Naive thymus-derived CD8-positive, alpha-beta T cell (primary cell): ENCODE measurements around the gene PPP1CC. TPM values are rescaled to one million over a fixed set of nuclear protein-coding genes. Genes with fewer than 3 reads are reported as not detected.
A peak's percentile ranks its signal among the peaks of the same experiment; 100 is the strongest.
"Not testable (repeated sequence)": the region's sequence is repeated elsewhere in the genome, so short reads cannot be mapped to it uniquely, and the experiment has no call there.

Experiments used
- ATAC-seq, 2 donors: fragments of 150-1000 bp; cut with Tn5 transposase in 1 of 2; sonication (Bioruptor Pico), chemical (Tn5 transposase) in 1 of 2; 1 replicate in 1 of 2; 2 replicates in 1 of 2; pipeline ENCODE4 v1.10.0; 2021; ENCODE audit warnings: mild to moderate bottlenecking in 2 of 2, moderate library complexity in 2 of 2
- POLR2A ChIA-PET: fragments of 350-600 bp; sonication (Branson Sonifier 250); formaldehyde crosslinking; loops from one replicate; lab custom pipeline; 2021; ENCODE audit warnings: antibody characterized with exemption; lab: Charles Lee
- DNase-seq, 10 donors: peaks; one replicate each; pipeline versions ENCODE4 v3.0.0 to v3.0.0-alpha.2; 2020 to 2022
- H3K27ac Mint-ChIP-seq, 10 donors: one replicate each; pipeline ENCODE4 v1.8.0; 2020 to 2022; ENCODE audit warnings: mild to moderate bottlenecking in 10 of 10, mixed read lengths in 10 of 10, moderate library complexity in 4 of 10, inconsistent platforms in 1 of 10
- H3K27me3 Mint-ChIP-seq, 5 donors: one replicate each; pipeline ENCODE4 v1.8.0; 2021 to 2022; ENCODE audit warnings: mixed read lengths in 5 of 5
- H3K36me3 Mint-ChIP-seq, 3 donors: one replicate each; pipeline ENCODE4 v1.8.0; 2020 to 2022; ENCODE audit warnings: mixed read lengths in 3 of 3, mild to moderate bottlenecking in 2 of 3, inconsistent platforms in 1 of 3
- H3K4me1 Mint-ChIP-seq, 4 donors: one replicate each; pipeline ENCODE4 v1.8.0; 2021 to 2022; ENCODE audit warnings: mixed read lengths in 4 of 4
- H3K4me3 Mint-ChIP-seq, 10 donors: one replicate each; pipeline ENCODE4 v1.8.0; 2020 to 2022; ENCODE audit warnings: mild to moderate bottlenecking in 10 of 10, mixed read lengths in 10 of 10, moderate library complexity in 6 of 10, inconsistent platforms in 1 of 10
- H3K9me3 Mint-ChIP-seq, 9 donors: one replicate each; pipeline ENCODE4 v1.8.0; 2020 to 2022; ENCODE audit warnings: mixed read lengths in 9 of 9, mild to moderate bottlenecking in 3 of 9, inconsistent platforms in 1 of 9, moderate library complexity in 1 of 9
- polyA plus RNA-seq, 3 donors: library from polyadenylated mRNA; unstranded; fragments of 300-500 nt; fragmentation: Illumina TruSeq; gene quantifications; one replicate each; pipeline ENCODE4 v1.2.3, GENCODE V29; 2021
- total RNA-seq, 8 experiments: library from RNA in 2 of 8; stranded (reverse) in 2 of 8; gene quantifications; one replicate each; pipeline ENCODE4 v1.2.3 and lab custom pipeline; 2021 to 2026

PPP1CC gene
- total and polyA plus RNA-seq, 5 experiments from 2014 or later: 112 to 150 (median 127) TPM

DNA sequence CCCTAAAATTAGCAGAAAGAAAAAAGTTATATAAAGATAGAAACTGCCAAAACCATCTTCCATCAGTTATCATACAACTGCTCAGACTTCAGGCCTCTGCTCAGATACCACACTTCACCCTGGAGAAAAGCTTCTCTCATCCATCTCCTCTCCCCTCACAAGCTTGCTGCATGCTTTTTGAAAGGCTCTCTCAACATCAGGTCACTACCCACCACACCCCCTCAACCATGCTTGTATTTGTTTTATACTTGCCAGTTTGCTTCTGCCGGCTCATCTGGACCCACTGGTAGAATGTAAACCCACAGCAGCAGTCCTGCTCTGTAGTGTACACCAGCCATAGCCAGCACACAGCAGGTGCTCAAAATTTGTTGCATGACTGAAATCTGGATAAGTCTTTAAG lies 8.8 kb downstream of the PPP1CC start:
- Mint-ChIP-seq H3K9me3 (no peaks in the 10 kb centered on the region), H3K4me3 (peak overlapping the region in 8 of 10 donors; percentile 0 to 68 (median 29)), H3K27ac (peak overlapping the region; percentile 4 to 86 (median 60)), H3K27me3 (no peaks in the 10 kb centered on the region), H3K4me1 (peaks cover 22 to 83% (median 72%) of the 10 kb centered on the region in 4 donors), H3K36me3 (peaks cover 0 to 80% (median 6%) of the 10 kb centered on the region in 3 donors)
- no peak for DNase-seq
- no peak for ATAC-seq
- POLR2A ChIA-PET: interaction anchor here (1.2 kb wide), 1 partner anchor 9 kb away, joined by 3 read pairs; the partner anchor contains the start of gene PPP1CC

GRCh38 chr12:110733089-110733715 lies 9.5 kb downstream of the PPP1CC start:
- Mint-ChIP-seq H3K9me3 (no peaks in the 10 kb centered on the region), H3K36me3 (peaks cover 0 to 82% (median 10%) of the 10 kb centered on the region in 3 donors), H3K4me3 (peak overlapping the region in 5 of 10 donors; percentile 5 to 45 (median 21)), H3K27me3 (no peaks in the 10 kb centered on the region), H3K27ac (peak overlapping the region in 9 of 10 donors; percentile 35 to 83 (median 67)), H3K4me1 (peaks cover 19 to 82% (median 67%) of the 10 kb centered on the region in 4 donors)
- POLR2A ChIA-PET: no interaction called here
- DNase-seq: no peak
- ATAC-seq: no peak

DNA sequence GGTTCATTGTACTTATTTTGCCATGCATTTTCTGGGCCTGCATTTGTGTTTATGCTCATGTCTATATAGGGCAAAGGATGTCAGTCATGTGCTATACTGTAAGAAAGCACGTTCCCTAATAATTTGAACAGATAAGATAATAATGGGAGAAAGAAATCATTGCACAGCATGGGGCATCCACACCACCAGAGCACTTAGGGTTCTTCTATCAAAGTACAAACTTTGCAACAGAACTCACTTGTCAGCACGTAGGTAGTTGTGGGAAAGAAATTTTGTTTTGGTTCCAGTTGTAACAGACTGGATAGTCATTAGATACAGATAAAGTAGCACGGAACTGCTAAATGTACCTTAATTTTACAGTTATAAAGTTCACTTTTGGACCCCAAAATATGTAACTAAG lies 10.1 kb downstream of the PPP1CC start:
- Mint-ChIP-seq H3K4me1 (peaks cover 19 to 80% (median 65%) of the 10 kb centered on the region in 4 donors), H3K36me3 (peaks cover 0 to 85% (median 10%) of the 10 kb centered on the region in 3 donors), H3K4me3 (peak overlapping the region in 1 of 10 donors; percentile 21), H3K27ac (peak overlapping the region in 6 of 10 donors; percentile 39 to 83 (median 52)), H3K27me3 (no peaks in the 10 kb centered on the region), H3K9me3 (no peaks in the 10 kb centered on the region)
- ATAC-seq (no peak), DNase-seq (no peak)
- POLR2A ChIA-PET: no interaction called here

DNA sequence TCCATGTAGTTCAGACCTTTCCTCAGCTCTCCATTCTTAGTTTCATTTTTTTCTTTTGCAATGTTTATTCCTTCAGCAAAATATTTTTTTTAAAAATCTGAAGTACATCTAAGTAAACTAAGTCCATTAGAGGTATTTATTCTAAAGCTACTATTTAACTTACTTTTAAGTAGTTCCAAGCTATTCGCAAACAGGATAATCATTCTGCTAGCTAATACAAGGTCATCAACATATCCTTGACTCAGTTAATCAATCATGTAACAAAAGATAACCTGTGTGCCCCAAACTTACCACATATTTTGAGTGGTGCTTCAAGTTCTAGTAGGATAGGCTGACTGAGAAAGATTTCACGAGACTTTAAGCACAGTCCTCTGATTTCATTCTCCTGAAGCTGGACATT lies 11.2 kb downstream of the PPP1CC start:
- Mint-ChIP-seq H3K9me3 (no peaks in the 10 kb centered on the region), H3K4me1 (peaks cover 22 to 79% (median 64%) of the 10 kb centered on the region in 4 donors), H3K4me3 (peak overlapping the region in 2 of 10 donors; percentile 10 to 41), H3K27me3 (no peaks in the 10 kb centered on the region), H3K27ac (peak overlapping the region in 5 of 10 donors; percentile 9 to 81 (median 39)), H3K36me3 (peaks cover 0 to 91% (median 11%) of the 10 kb centered on the region in 3 donors)
- no peak for ATAC-seq
- DNase-seq: no peak
- POLR2A ChIA-PET: interaction anchor here (0.6 kb wide), 1 partner anchor 17 kb away, joined by 5 read pairs; no protein-coding TSS in a partner anchor

DNA sequence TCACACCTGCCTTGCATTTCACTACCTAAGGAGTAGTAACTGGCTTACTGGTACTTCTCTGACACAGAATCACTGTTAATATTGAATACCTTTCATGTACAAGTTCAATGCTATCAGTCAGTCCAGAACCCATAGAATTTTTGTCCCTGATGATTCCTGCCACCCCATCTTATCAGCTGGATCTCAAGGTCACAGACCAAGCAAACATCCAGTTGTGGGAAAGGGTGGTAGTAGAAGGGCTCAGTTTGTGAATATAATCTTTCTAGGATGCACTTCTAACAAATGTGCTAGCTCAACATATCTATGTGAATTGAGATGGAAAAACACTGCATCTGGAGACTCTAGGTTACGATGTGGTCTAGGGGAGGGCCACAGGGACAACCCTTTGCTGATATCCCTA lies 14.1 kb downstream of the PPP1CC start:
- Mint-ChIP-seq H3K27me3 (no peaks in the 10 kb centered on the region), H3K9me3 (no peaks in the 10 kb centered on the region), H3K4me1 (peaks cover 21 to 72% (median 54%) of the 10 kb centered on the region in 4 donors), H3K4me3 (no peak overlapping the region), H3K36me3 (peaks cover 3 to 95% (median 15%) of the 10 kb centered on the region in 3 donors), H3K27ac (peak overlapping the region in 8 of 10 donors; percentile 15 to 74 (median 50))
- POLR2A ChIA-PET: interaction anchor here (0.6 kb wide), 1 partner anchor 91 kb away, joined by 3 read pairs; no protein-coding TSS in a partner anchor
- ATAC-seq: no peak
- DNase-seq: no peak

- Mint-ChIP-seq H3K4me3 (no peak overlapping the region), H3K27ac (peak overlapping the region in 8 of 10 donors; percentile 37 to 92 (median 72)), H3K27me3 (no peaks in the 10 kb centered on the region), H3K4me1 (peaks cover 14 to 60% (median 39%) of the 10 kb centered on the region in 4 donors), H3K36me3 (peaks cover 3 to 96% (median 17%) of the 10 kb centered on the region in 3 donors), H3K9me3 (no peaks in the 10 kb centered on the region)
- DNase-seq (no peak), ATAC-seq (no peak)
- POLR2A ChIA-PET: interaction anchor here (1.4 kb wide), 1 partner anchor 16 kb away, joined by 3 read pairs; no protein-coding TSS in a partner anchor
Observed at GRCh38 chr12:110726708-110727369, 15.9 kb downstream of the PPP1CC start.

- H3K9me3 Mint-ChIP-seq: no peaks in the 10 kb centered on the region
- H3K27ac Mint-ChIP-seq: peak overlapping the region in 6 of 10 donors; percentile 7 to 85 (median 66)
- ATAC-seq (no peak), DNase-seq (no peak)
- H3K36me3 Mint-ChIP-seq: peaks cover 4 to 97% (median 23%) of the 10 kb centered on the region in 3 donors
- H3K4me1 Mint-ChIP-seq: peaks cover 13 to 51% (median 32%) of the 10 kb centered on the region in 4 donors
- POLR2A ChIA-PET: no interaction called here
- H3K27me3 Mint-ChIP-seq: no peaks in the 10 kb centered on the region
- H3K4me3 Mint-ChIP-seq: no peak overlapping the region
Observed at GRCh38 chr12:110726028-110726427, 16.7 kb downstream of the PPP1CC start.

- POLR2A ChIA-PET: no interaction called here
- Mint-ChIP-seq H3K4me3 (no peak overlapping the region), H3K27ac (peak overlapping the region in 9 of 10 donors; percentile 19 to 89 (median 62)), H3K9me3 (no peaks in the 10 kb centered on the region), H3K27me3 (no peaks in the 10 kb centered on the region), H3K36me3 (peaks cover 7 to 97% (median 27%) of the 10 kb centered on the region in 3 donors), H3K4me1 (peaks cover 13 to 45% (median 28%) of the 10 kb centered on the region in 4 donors)
- no peak for DNase-seq
- ATAC-seq: no peak
Observed at GRCh38 chr12:110725267-110725666, 17.4 kb downstream of the PPP1CC start.

GRCh38 chr12:110722892-110723291 lies 19.8 kb downstream of the PPP1CC start:
- peak overlapping the region in 1 of 10 donors; percentile 47 for H3K27ac Mint-ChIP-seq

DNA sequence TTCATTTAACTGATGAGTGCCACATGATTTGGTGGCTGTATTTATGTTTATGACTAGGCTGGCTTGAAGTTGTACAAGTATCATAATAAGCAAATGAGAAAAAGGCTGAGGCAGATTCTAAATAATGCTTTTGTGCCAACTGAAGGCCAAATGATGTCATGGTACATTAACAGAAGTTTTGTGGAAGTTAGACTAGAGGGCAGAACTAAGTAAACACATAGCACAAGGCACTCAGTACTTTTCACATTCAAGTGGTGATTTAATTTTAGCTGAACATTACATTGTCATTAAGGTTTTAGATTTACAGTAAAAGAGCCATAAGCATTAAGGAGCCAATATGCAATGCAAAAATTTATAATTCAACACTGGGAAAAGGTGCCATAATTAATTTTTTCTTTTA lies 21.1 kb downstream of the PPP1CC start:
- peaks cover 7 to 34% (median 12%) of the 10 kb centered on the region in 4 donors for H3K4me1 Mint-ChIP-seq
- POLR2A ChIA-PET: interaction anchor here (0.5 kb wide), 1 partner anchor 428 kb away, joined by 5 read pairs; no protein-coding TSS in a partner anchor

More at GRCh38 chr12:110722892-110723291, 19.8 kb downstream of the PPP1CC start:
- DNase-seq, ATAC-seq, H3K9me3 Mint-ChIP-seq, H3K4me3 Mint-ChIP-seq, POLR2A ChIA-PET, H3K27me3 Mint-ChIP-seq: not testable (repeated sequence)
- peaks cover 16 to 98% (median 39%) of the 10 kb centered on the region in 3 donors for H3K36me3 Mint-ChIP-seq
- H3K4me1 Mint-ChIP-seq: peaks cover 12 to 41% (median 23%) of the 10 kb centered on the region in 4 donors

GRCh38 chr12:110720516-110720915 lies 22.2 kb downstream of the PPP1CC start:
- H3K27ac Mint-ChIP-seq: peak overlapping the region in 4 of 10 donors; percentile 1 to 63 (median 26)
- no peak overlapping the region for H3K4me3 Mint-ChIP-seq
- no peaks in the 10 kb centered on the region for H3K9me3 Mint-ChIP-seq
- ATAC-seq (no peak), DNase-seq (no peak)
- H3K36me3 Mint-ChIP-seq: peaks cover 16 to 82% (median 38%) of the 10 kb centered on the region in 3 donors
- POLR2A ChIA-PET: interaction anchor here (0.5 to 1.0 kb wide), 2 partner anchors 11 to 306 kb away, joined by 3 read pairs; no protein-coding TSS in a partner anchor
- peaks cover 5 to 28% (median 9%) of the 10 kb centered on the region in 4 donors for H3K4me1 Mint-ChIP-seq
- no peaks in the 10 kb centered on the region for H3K27me3 Mint-ChIP-seq

More for the DNA sequence above, 21.1 kb downstream of the PPP1CC start:
- DNase-seq (no peak), ATAC-seq (no peak)
- H3K4me3 Mint-ChIP-seq: no peak overlapping the region
- H3K36me3 Mint-ChIP-seq: peaks cover 16 to 92% (median 41%) of the 10 kb centered on the region in 3 donors
- H3K9me3 Mint-ChIP-seq: no peaks in the 10 kb centered on the region
- H3K27me3 Mint-ChIP-seq: no peaks in the 10 kb centered on the region
- H3K27ac Mint-ChIP-seq: peak overlapping the region in 2 of 10 donors; percentile 1 to 82

DNA sequence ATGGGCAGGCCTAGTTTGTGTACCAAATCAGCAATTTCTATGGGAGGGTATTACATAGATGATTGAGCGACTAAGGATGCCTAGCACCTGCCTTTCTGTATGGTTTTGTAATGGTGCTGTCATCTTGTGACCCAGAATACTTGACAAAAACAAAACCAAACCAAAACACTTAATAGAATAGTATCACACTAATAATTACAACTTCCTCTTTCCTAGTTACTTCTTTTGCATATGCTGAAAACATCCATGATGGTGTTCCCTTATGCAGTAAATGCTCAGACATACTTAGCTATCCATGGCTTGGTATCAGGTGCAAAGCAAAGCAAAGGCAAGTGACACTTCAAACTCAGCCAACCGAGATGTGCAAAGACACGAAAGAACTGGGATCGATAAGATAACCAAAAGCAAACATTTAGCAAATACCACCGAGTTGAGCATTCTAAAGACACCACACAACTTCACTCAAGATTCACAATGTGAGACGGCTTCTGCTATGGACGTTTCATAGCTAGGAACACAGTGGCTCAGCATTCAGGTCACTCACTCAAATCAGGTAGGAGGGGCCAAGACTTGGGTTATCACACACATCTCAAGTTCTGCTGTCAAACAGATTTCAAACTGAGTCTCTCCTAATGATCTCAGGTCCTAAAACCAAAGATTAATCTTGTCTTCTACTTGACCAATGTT lies 24.3 kb downstream of the PPP1CC start:
- POLR2A ChIA-PET: no interaction called here
- Mint-ChIP-seq H3K9me3 (no peaks in the 10 kb centered on the region), H3K36me3 (peaks cover 14 to 61% (median 34%) of the 10 kb centered on the region in 3 donors), H3K4me3 (no peak overlapping the region), H3K4me1 (peaks cover 0 to 14% (median 3%) of the 10 kb centered on the region in 4 donors), H3K27ac (peak overlapping the region in 8 of 10 donors; percentile 20 to 75 (median 29)), H3K27me3 (no peaks in the 10 kb centered on the region)
- no peak for ATAC-seq
- no peak for DNase-seq
